HG03432 (cell line): Measurements from ENCODE around the gene FBXO7.

Experiments used
- ATAC-seq: cut with Tn5 transposase; IDR thresholded peaks from one replicate; pipeline ENCODE4 v1.9.1; 2021; ENCODE audit warnings: mild to moderate bottlenecking, moderate library complexity; ENCODE audit not compliant: unreplicated experiment

FBXO7 gene

GRCh38 chr22:32528984-32529982, 54.7 kb downstream of the FBXO7 start:
- no peak for ATAC-seq

GRCh38 chr22:32531228-32531627, 56.6 kb downstream of the FBXO7 start:
- no peak for ATAC-seq

- ATAC-seq: no peak
These were observed 57.6 kb downstream of the FBXO7 start for GRCh38 chr22:32531931-32532819.

GRCh38 chr22:32532820-32533128, 58.2 kb downstream of the FBXO7 start:
- no peak for ATAC-seq

- no peak for ATAC-seq
These were observed 58.9 kb downstream of the FBXO7 start for GRCh38 chr22:32533265-32534111.

GRCh38 chr22:32534252-32535235, 59.9 kb downstream of the FBXO7 start:
- ATAC-seq: no peak

GRCh38 chr22:32535531-32536190, 61.0 kb downstream of the FBXO7 start:
- no peak for ATAC-seq

- ATAC-seq: no peak
These were observed 61.7 kb downstream of the FBXO7 start for GRCh38 chr22:32536352-32536751.

- ATAC-seq: no peak
These were observed 63.9 kb downstream of the FBXO7 start for GRCh38 chr22:32538521-32538920.

- peak; percentile 43 for ATAC-seq
These were observed 65.2 kb downstream of the FBXO7 start for GRCh38 chr22:32539631-32540421.

GRCh38 chr22:32541481-32541880, 66.9 kb downstream of the FBXO7 start:
- no peak for ATAC-seq

GRCh38 chr22:32542066-32542676, 67.6 kb downstream of the FBXO7 start:
- no peak for ATAC-seq

- ATAC-seq: no peak
These were observed 68.2 kb downstream of the FBXO7 start for GRCh38 chr22:32542677-32543357.

GRCh38 chr22:32544953-32545558, 70.4 kb downstream of the FBXO7 start:
- ATAC-seq: no peak

GRCh38 chr22:32545801-32546200, 71.2 kb downstream of the FBXO7 start:
- ATAC-seq: no peak

GRCh38 chr22:32546496-32546895, 71.9 kb downstream of the FBXO7 start:
- no peak for ATAC-seq

GRCh38 chr22:32546935-32547334, 72.3 kb downstream of the FBXO7 start:
- ATAC-seq: no peak
